Natural killer cell (primary cell): ENCODE results near the gene VMA21. TPM values are rescaled to one million over a fixed set of nuclear protein-coding genes. Genes with fewer than 3 reads are reported as not detected.

Source experiments
- ATAC-seq, 3 donors: fragments of 150-1000 bp in 2 of 3; fragments of 200-7000 bp in 1 of 3; cut with Tn5 transposase; 1 replicate in 1 of 3; 2 replicates in 2 of 3; pipeline ENCODE4 v1.10.0; 2021; ENCODE audit warnings: mild to moderate bottlenecking in 2 of 3, moderate library complexity in 2 of 3
- DNase-seq, 2 donors: peaks; one replicate each; pipeline versions ENCODE4 v3.0.0 to v3.0.0-alpha.2; 2013 to 2021; ENCODE audit warnings: mixed read lengths in 1 of 2
- H3K27ac ChIP-seq: one replicate; pipeline ENCODE4 v1.5.1; 2013; ENCODE audit warnings: mild to moderate bottlenecking, low read length
- H3K27me3 ChIP-seq: one replicate; pipeline ENCODE4 v1.6.1; 2013; ENCODE audit warnings: low read length; ENCODE audit not compliant: control insufficient read depth, insufficient read depth
- H3K36me3 ChIP-seq: one replicate; pipeline ENCODE4 v1.6.1; 2013; ENCODE audit warnings: low read length; ENCODE audit not compliant: control insufficient read depth, insufficient read depth
- H3K4me1 ChIP-seq: one replicate; pipeline ENCODE4 v1.6.1; 2013; ENCODE audit warnings: low read length; ENCODE audit not compliant: control insufficient read depth, insufficient read depth
- H3K4me3 ChIP-seq: one replicate; pipeline ENCODE4 v1.5.1; 2013; ENCODE audit warnings: low read length
- H3K9me3 ChIP-seq: one replicate; pipeline ENCODE4 v1.6.1; 2013; ENCODE audit warnings: low read length; ENCODE audit not compliant: control insufficient read depth, insufficient read depth
- H3K27ac Mint-ChIP-seq, 2 donors: one replicate each; pipeline ENCODE4 v1.8.0; 2022; ENCODE audit warnings: mild to moderate bottlenecking in 2 of 2, mixed read lengths in 2 of 2, moderate library complexity in 1 of 2
- H3K27me3 Mint-ChIP-seq, 2 donors: one replicate each; pipeline ENCODE4 v1.8.0; 2022; ENCODE audit warnings: low read depth in 2 of 2, mixed read lengths in 2 of 2
- H3K36me3 Mint-ChIP-seq: one replicate; pipeline ENCODE4 v1.8.0; 2022; ENCODE audit warnings: mixed read lengths
- H3K4me1 Mint-ChIP-seq, 2 donors: one replicate each; pipeline ENCODE4 v1.8.0; 2022; ENCODE audit warnings: mixed read lengths in 2 of 2
- H3K4me3 Mint-ChIP-seq: one replicate; pipeline ENCODE4 v1.8.0; 2022; ENCODE audit warnings: mild to moderate bottlenecking, moderate library complexity, mixed read lengths
- H3K9me3 Mint-ChIP-seq, 2 donors: one replicate each; pipeline ENCODE4 v1.8.0; 2022; ENCODE audit warnings: mixed read lengths in 2 of 2
- WGBS: methylation state at CpG from one replicate; pipeline ENCODE4 v1.1.7; 2013; ENCODE audit warnings: missing lambda C conversion rate; ENCODE audit not compliant: insufficient coverage; 5-methylcytosine and 5-hydroxymethylcytosine counted together
- intact Hi-C: fragments of 100-400 bp; cut with micrococcal nuclease; formaldehyde crosslinking; loops from one replicate; pipeline ENCODE4 v1.14.2; 2022
- total RNA-seq, 4 donors: library from RNA; stranded (reverse); fragments of 120-200 nt in 1 of 4; gene quantifications; one replicate each; pipeline versions ENCODE4 v1.2.3 to v1.2.4, GENCODE V29; 2013 to 2022
- TF ChIP-seq, protein P1 (sequence below): fragments of 200-600 bp; IDR thresholded peaks from one replicate; pipeline ENCODE4 v1.8.0; 2022; ENCODE audit warnings: antibody characterized with exemption

Gene VMA21
- total RNA-seq, 3 donors from 2014 or later (not counting 1 experiment from before 2014, with no cell fraction given) = 20.0 to 21.9 (median 21.4) TPM

DNA sequence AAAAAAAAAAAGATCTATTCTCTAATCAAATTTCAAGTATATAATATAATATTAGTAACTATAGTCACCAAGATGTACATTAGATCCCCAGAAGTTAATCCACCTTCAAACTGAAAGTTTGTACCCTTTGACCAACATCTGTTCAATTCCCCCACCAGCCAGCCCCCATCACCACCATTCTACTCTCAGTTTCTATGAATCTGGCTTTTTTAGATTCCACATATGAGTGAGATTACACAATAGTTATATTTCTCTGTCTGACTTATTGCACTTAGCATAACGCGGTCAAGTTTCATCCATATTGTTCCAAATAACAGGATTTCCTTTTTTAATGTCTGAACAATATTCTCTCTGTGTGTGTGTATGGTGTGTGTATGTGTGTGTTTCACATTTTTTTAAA, 33.7 kb upstream of the VMA21 start:
- ATAC-seq (no peak), DNase-seq (no peak)
- H3K9me3 Mint-ChIP-seq = no peaks in the 10 kb centered on the region
- Histone ChIP-seq H3K27ac (no peak overlapping the region), H3K27me3 (no peaks in the 10 kb centered on the region), H3K9me3 (no peaks in the 10 kb centered on the region), H3K36me3 (no peaks in the 10 kb centered on the region), H3K4me3 (no peak overlapping the region), H3K4me1 (peaks cover 7% of the 10 kb centered on the region)
- WGBS = no CpG with 5 or more reads among the region's 2 CpGs
- peaks cover 0 to 7% of the 10 kb centered on the region in 2 donors for H3K4me1 Mint-ChIP-seq
- TF ChIP-seq, protein P1, sequence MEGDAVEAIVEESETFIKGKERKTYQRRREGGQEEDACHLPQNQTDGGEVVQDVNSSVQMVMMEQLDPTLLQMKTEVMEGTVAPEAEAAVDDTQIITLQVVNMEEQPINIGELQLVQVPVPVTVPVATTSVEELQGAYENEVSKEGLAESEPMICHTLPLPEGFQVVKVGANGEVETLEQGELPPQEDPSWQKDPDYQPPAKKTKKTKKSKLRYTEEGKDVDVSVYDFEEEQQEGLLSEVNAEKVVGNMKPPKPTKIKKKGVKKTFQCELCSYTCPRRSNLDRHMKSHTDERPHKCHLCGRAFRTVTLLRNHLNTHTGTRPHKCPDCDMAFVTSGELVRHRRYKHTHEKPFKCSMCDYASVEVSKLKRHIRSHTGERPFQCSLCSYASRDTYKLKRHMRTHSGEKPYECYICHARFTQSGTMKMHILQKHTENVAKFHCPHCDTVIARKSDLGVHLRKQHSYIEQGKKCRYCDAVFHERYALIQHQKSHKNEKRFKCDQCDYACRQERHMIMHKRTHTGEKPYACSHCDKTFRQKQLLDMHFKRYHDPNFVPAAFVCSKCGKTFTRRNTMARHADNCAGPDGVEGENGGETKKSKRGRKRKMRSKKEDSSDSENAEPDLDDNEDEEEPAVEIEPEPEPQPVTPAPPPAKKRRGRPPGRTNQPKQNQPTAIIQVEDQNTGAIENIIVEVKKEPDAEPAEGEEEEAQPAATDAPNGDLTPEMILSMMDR = no peak
- no peak overlapping the region for H3K4me3 Mint-ChIP-seq
- intact Hi-C loops = no loop called here
- peaks cover 15 to 38% of the 10 kb centered on the region in 2 donors for H3K27me3 Mint-ChIP-seq
- no peaks in the 10 kb centered on the region for H3K36me3 Mint-ChIP-seq
- no peak overlapping the region for H3K27ac Mint-ChIP-seq

GRCh38 chrX:151365579-151365978, 31.4 kb upstream of the VMA21 start:
- Histone ChIP-seq H3K27ac (no peak overlapping the region), H3K9me3 (no peaks in the 10 kb centered on the region), H3K4me3 (no peak overlapping the region), H3K4me1 (no peaks in the 10 kb centered on the region), H3K36me3 (no peaks in the 10 kb centered on the region), H3K27me3 (no peaks in the 10 kb centered on the region)
- H3K4me1 Mint-ChIP-seq = no peaks in the 10 kb centered on the region
- intact Hi-C loops = no loop called here
- H3K36me3 Mint-ChIP-seq = no peaks in the 10 kb centered on the region
- TF ChIP-seq, protein P1 = no peak
- WGBS = 100% methylated on average over 1 of the region's 2 CpGs
- no peaks in the 10 kb centered on the region for H3K9me3 Mint-ChIP-seq
- no peak for ATAC-seq
- peaks cover 7 to 42% of the 10 kb centered on the region in 2 donors for H3K27me3 Mint-ChIP-seq
- DNase-seq = no peak
- H3K27ac Mint-ChIP-seq = no peak overlapping the region
- H3K4me3 Mint-ChIP-seq = no peak overlapping the region

DNA sequence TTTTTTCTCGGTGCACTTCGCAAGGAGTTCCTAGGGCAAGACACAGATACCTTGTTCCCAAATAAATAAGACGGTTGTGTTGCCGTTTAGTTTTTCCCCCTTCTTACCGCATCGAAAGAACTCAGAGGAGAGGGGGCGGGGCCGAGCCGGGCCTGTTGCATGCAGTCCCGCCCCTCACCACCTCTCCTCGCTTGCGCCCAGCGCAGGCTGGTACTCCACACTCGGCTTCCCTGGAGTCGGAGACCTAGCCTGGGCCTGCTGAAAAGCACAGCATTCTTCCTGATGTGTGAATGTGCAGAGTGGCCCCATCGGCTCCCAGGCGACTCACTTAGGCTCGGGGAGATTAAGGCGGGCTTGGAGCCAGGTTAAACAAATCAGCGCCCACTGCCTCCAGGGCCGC, 26.1 kb upstream of the VMA21 start:
- Mint-ChIP-seq H3K9me3 (no peaks in the 10 kb centered on the region), H3K4me3 (no peak overlapping the region), H3K4me1 (no peaks in the 10 kb centered on the region), H3K36me3 (no peaks in the 10 kb centered on the region), H3K27me3 (peaks cover 13 to 21% of the 10 kb centered on the region in 2 donors), H3K27ac (no peak overlapping the region)
- intact Hi-C loops = no loop called here
- ATAC-seq = peak in 2 of 3 donors; percentile 42 to 45
- Histone ChIP-seq H3K9me3 (no peaks in the 10 kb centered on the region), H3K36me3 (no peaks in the 10 kb centered on the region), H3K27me3 (no peaks in the 10 kb centered on the region), H3K27ac (no peak overlapping the region), H3K4me1 (no peaks in the 10 kb centered on the region), H3K4me3 (no peak overlapping the region)
- DNase-seq = peak in 1 of 2 donors; percentile 6
- TF ChIP-seq, protein P1 = no peak
- WGBS = 31% methylated on average over 21 of the region's 21 CpGs

DNA sequence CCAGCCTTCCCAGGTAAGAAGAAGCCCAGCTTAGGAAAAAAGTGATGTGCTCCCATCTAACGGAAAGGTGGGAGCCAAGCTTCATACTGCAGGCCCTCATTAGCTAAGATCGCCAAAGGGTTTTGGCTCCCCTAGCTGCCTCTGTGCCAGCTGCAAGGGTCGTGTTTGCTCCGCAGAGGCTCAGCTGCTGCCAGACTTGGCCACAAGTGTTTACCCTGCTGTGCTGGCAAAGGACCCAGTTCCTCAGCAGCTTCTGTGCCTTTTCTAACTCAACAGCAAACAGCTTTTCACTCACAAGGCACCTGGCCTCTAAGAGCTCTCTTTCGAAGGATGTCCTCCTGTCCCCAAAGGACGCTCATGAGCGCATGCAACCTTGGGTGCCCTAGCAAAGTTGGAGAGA, 12.2 kb upstream of the VMA21 start:
- Mint-ChIP-seq H3K27me3 (peaks cover 0 to 6% of the 10 kb centered on the region in 2 donors), H3K9me3 (no peaks in the 10 kb centered on the region), H3K4me1 (peaks cover 0 to 4% of the 10 kb centered on the region in 2 donors), H3K4me3 (no peak overlapping the region), H3K27ac (no peak overlapping the region), H3K36me3 (no peaks in the 10 kb centered on the region)
- TF ChIP-seq, protein P1 = no peak
- H3K36me3 ChIP-seq = no peaks in the 10 kb centered on the region
- DNase-seq = no peak
- intact Hi-C loops = no loop called here
- WGBS = 81% methylated on average over 7 of the region's 7 CpGs
- H3K4me3 ChIP-seq = no peak overlapping the region
- H3K27me3 ChIP-seq = no peaks in the 10 kb centered on the region
- H3K9me3 ChIP-seq = no peaks in the 10 kb centered on the region
- ATAC-seq = no peak
- H3K27ac ChIP-seq = no peak overlapping the region
- H3K4me1 ChIP-seq = no peaks in the 10 kb centered on the region
